Measurements from ENCODE around the gene AGAP2.

AGAP2 gene

DNA sequence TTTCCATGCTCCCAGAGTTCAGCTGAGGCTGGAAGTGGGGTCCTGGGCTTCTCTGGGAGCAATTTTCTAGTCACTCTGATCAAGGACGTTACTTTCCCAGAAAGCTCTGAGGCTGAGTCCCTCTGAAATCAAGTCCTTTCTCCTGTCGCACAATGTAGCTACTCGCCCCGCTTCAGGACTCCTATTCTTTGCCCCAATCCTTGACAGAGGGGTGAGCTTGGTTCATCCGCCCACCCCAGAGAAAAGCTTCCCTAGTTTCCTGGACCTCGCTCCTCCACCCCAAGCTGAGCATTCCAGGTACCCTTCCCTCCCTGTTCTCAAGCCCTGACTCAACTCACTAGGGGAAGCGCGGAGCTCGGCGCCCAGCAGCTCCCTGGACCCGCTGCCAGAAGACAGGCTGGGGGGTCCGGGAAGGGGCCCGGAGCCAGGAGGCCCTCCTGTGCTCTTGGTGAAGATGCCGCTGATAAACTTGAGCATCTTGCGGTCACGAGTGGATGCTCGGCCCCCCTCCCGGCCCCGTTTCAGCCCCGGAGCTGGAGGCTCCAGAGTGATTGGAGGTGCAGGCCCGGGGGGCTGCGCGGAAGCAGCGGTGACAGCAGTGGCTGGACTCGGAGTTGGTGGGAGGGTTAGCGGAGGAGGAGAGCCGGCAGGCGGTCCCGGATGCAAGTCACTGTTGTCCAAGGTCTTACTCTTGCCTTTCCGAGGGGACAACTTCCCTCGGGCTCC is 1.6 kb downstream of the AGAP2 start:
- no peak for DNase-seq (ENCODE audit: low read depth in 2 of 2)

DNA sequence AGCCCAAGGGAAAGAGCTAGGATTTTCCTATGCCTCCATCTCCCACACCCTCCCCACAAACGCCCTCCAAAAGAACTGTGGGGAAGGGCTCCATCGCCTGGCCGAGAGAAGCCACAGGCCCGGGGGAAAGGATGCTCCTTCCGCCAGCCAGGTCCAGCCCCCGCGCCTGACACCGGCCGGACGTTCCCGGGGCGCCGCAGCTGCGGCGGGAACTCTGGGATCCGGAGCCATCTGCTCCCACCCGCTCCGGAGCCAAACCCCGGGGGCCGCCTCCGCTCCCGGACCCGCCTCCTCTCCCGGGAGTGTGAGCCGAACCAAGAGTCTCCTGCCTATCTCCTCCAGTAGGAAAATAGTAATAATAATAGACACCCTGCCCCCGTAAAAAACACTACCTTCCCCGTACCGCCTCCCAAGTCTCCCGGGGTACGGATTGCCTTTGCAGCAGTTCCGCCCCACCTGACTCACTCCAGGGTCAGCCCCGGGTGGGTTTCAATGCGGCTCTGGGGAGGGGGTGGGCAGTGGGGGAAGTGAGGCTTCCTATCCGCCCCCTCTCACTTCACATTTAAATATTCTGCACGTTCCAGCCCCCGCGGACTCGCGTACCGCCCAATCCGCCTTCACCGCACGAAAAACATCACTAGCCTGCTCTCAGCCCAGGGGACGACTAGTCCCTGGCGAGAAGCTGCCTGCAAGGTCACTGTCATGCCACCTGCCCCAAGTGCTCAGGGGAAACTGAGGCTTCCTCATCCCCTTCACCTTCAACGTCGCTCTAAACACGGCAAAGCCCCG is 2.4 kb downstream of the AGAP2 start:
- DNase-seq (ENCODE audit: low read depth in 2 of 2): no peak

- DNase-seq (ENCODE audit: low read depth in 2 of 2): no peak
These were observed 3.2 kb downstream of the AGAP2 start for GRCh38 chr12:57735198-57735855.

GRCh38 chr12:57734591-57734990 is 4.0 kb downstream of the AGAP2 start:
- DNase-seq (ENCODE audit: low read depth in 2 of 2): no peak

DNA sequence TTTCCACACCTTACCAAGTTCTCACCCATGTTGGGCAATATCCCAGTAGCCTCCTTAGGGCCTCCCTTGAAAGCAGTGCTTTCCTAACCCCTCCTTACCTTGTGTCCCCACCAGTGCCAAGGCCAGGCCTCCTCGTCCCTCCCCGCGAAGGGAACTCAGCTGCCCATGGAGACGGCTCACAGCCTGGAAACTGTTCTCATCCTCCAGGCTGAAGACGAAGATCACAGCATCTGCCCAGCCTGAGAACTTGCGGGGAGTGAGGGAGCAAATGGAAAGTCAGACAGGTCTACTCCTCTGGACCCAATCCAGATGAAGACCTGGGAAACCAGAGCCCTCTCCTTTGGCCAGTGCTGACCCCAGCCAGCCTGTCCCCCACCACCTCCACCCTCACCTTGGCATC is 4.6 kb downstream of the AGAP2 start:
- DNase-seq (ENCODE audit: low read depth in 2 of 2): no peak

DNA sequence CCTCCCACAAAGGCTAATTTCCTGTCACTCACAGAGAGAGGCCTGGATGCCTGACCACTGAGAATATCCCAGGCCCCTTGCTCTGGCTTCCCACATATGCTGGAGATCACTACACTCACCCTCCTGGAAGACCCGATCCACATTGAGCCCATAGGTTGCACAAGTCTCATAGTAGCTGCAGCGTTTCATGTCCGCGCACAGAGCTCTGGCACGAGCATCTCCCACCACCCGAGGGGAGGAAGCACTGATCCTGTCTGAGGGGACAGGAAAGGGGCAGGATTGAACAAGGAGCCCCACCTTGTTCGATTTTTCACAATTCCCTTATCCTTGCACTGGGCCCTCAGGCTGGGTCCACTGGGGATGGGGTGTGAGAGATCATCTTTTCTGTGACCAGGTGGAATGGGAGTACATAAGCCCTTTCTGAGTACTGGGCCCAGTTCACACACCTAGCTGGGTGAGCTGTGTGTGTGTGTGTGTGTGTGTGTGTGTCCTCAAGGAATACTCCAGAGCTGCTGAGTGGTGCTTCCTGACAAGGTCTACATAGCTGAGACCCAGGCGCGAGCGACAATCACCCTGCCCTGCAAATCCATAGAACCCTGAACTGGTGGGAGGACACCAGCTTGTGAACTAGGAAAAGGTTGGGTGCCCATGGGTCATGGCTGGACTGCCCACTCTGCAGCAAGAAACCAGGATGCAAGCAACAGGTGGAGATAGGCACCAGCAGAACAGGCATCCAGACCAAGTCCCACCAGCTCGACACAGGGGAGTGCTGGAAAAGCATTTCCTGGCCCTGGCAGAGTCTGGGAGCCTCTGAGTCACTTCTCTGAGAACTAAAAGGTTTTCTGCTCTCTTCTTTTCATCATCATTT is 5.6 kb downstream of the AGAP2 start:
- no peak for DNase-seq (ENCODE audit: low read depth in 2 of 2)

GRCh38 chr12:57732270-57732669 is 6.3 kb downstream of the AGAP2 start:
- DNase-seq (ENCODE audit: low read depth in 2 of 2): no peak

DNA sequence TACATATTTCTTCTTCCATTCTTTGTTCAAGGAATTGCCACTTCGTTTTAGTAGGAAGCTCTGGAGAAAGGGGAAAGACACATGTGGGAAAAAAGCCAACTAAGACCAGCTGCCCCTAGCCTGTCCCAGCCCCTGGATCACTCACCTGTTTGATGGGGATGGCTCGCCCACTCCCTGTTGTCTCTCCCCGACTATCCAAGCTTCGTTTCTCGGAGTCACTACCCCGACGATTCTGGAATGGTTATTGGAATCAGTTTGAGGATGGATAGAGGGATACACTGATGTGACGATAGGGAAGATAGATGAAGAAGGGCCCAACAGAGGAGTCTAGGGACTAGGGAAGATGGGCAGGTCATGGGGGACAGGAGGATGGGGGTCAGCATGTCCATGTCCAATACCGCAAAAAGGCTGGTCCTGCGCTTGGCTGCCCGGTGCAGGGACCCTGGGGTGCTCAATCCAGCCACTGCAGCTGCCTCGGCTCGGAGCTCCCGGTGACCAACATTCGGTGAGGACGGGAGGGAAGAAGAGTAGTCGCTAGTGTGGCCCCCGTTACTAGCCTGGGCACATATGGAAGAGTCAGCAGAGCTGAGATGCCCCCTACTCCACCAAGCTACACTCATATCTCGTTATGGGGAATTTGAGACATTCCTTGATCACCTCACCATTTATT is 7.0 kb downstream of the AGAP2 start:
- DNase-seq (ENCODE audit: low read depth in 2 of 2): no peak

GRCh38 chr12:57730336-57731067 is 8.0 kb downstream of the AGAP2 start:
- no peak for DNase-seq (ENCODE audit: low read depth in 2 of 2)

GRCh38 chr12:57729321-57729844 is 9.2 kb downstream of the AGAP2 start:
- DNase-seq (ENCODE audit: low read depth in 2 of 2): no peak

- DNase-seq (ENCODE audit: low read depth in 2 of 2): no peak
These were observed 10.7 kb downstream of the AGAP2 start for GRCh38 chr12:57727758-57728395.

DNA sequence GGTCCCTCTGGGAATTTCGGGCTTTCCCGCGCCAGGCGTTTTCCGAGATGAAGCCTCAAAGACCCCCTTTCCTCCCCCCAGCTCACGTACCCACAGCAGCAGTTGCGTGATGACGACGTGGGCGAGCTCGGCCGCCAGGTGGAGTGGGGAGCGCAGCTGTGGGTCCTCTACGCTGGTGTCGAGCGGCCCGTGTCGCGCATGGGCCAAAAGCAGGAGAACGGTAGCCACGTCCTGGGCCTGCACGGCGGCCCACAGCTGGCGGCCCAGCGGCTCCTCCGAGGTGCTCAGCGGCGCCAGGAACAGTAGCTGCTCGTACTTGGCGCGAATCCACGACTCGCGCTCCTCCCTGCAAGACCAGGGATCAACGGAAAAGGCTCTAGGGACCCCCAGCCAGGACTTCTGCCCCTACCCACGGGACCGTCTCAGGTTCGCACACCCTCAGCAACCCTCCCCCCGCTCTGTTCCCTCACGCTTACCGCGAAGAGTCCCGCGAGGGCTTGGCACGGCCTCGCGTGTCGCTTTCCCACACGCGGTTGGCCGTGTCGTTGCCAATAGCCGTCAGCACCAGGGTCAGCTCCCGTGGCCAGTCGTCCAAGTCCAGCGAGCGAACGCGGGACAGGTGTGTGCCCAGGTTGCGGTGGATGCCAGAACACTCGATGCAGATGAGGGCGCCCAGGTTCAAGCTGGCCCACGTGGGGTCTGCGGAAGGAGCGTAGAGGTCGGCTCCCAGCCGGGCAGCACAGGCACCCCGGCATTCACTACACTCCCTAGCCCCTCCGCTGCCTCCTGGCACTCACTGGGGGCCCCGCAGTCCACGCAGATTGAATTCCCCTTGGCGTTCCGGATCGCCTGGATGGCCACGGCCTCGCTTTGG is 11.4 kb downstream of the AGAP2 start:
- no peak for DNase-seq (ENCODE audit: low read depth in 2 of 2)

GRCh38 chr12:57726151-57726883 is 12.2 kb downstream of the AGAP2 start:
- no peak for DNase-seq (ENCODE audit: low read depth in 2 of 2)

GRCh38 chr12:57725851-57726150 is 12.7 kb downstream of the AGAP2 start:
- no peak for DNase-seq (ENCODE audit: low read depth in 2 of 2)

DNA sequence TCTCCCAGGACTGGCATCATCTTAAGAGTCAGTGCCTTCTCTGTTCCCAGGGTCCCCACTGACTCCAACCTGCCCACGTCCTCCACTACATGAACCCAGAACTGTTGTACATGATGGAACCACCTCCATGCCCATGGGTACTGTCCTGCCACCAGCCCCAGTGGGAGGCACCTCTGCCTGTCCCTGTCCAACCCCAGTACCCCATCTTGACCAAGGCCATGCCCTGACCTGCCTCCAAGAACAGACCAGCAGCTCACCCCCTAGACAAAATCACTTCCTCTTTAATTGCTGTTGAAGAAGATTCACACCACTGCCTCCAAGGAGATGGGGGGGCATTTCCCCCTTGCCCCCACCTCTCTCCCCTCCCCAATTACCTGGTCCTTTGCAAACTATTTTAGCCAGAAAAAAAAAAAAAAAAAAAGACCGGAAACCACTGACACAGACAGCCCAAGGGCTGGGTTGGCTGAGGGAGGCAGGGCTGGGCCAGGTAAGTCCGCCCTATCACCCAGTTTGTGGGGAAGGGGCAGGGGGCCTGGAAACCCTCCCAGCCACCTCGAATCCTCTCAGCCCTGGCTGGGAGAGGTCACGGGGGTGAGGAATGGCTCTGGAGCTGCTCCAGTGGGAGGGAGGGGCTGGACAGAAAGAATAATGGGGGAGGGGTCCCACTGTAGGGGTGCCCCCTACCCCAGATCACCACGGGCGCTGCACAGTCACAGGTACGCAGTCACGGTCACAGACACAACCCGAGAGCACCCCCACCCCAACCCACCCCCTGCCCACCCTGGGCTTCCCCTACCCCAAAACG is 13.4 kb downstream of the AGAP2 start:
- DNase-seq (ENCODE audit: low read depth in 2 of 2): no peak

DNA sequence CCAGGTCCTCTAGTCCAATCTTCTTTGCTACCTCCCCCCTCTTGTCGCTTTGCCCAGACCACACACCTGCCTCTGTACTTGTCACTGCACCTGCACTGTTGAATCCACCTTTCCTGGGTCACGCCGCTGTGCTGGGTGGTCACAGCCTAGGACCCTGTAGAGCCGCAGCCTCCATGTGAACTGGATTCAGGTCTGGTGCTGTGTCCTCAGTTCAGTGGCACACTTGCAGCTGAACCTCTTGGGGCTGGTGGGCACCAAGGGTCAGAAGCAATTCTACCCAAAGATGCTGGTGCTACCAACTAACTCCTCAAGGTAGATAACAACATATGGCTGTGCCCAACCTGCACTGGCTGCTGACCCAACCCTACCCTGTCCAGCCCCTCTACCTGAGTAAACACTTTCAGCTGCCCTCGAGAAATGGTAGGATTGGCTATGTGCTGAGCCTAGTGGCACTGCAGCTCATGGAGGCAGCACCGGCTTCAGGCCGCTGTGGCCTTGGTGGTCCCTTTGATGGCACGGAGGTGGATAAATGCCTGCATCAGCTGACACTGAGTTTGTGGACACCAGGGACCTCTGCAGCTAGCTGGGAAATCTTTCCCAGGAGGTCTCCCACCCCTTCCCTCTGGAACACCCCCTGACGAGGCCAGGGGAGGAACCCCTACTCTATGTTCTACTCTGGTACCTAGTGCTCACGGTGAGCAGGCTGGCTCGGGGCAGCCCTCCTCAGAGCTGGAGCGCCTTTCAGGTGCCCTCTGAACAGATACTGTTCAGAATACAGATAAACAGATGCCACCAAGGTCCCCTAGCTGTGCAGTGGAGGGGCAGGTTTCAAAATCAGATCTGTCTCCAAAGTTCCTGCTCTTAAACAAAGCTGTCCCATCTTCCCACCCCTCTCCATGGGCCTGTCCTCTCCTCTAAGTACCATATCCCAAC is 14.3 kb downstream of the AGAP2 start:
- no peak for DNase-seq (ENCODE audit: low read depth in 2 of 2)

- no peak for DNase-seq (ENCODE audit: low read depth in 2 of 2)
These were observed 14.9 kb downstream of the AGAP2 start for GRCh38 chr12:57723630-57723962.

Data from stimulated activated CD8-positive, alpha-beta memory T cell treated with anti-CD3 and anti-CD28 coated beads, Interleukin-15, amount 100 ng/mL, for 48 hours (primary cell).